Stimulated activated CD8-positive, alpha-beta memory T cell treated with anti-CD3 and anti-CD28 coated beads, Interleukin-7, amount 100 ng/mL, for 1 hour (primary cell): ENCODE measurements around the gene GFAP.
"Not testable (repeated sequence)": the region's sequence is repeated elsewhere in the genome, so short reads cannot be mapped to it uniquely, and the experiment has no call there.

Experiments used
- DNase-seq, 2 donors: peaks; one replicate each; pipeline ENCODE4 v3.0.0-alpha.2; 2020; ENCODE audit warnings: low read depth in 2 of 2

GFAP gene

DNA sequence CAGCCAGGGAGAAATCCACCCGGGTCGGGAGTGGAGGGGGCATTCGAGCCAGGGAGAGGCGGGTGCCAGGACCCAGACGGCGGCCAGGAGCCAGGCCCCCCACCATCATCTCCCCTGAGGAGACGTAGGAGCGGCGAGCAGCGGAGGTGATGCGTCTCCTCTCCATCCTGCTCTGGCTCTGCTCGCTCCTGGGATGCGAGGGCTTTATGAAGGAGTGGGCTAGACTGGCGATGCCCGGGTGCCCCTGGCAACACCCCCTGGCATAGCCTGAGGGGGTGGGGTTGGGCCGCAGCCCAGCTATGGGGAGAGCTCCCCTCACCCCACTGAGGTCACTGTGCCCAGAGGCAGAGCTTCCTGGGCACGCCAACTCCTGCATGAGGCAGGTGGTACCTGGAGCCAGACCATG lies at the start of gene GFAP:
Gene GFAP (minus strand): TSS at position 180 of the 406 bp plus-strand sequence. CDS start 14 bp downstream, at position 166.
- no peak for DNase-seq

DNA sequence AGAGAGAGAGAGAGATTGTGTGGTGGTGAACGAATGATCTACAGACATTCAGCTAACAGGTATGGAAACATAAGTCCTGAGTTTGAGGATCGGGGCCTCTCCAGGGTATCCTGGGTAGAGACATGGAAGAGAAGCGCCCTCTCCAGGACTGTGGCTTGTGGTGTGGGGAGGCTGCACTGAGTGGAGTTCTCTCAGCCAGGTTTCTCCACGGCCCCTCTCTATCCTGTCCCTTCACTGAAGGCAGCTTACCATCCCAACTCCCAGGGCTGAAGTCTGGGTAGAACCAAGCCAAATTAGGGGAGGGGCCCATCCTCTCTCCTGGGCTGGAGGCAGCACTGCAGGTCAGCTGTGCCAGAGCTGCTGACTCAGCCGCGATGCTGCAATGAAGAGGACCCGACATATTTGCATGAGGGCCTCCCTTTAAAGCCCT lies 46.6 kb upstream of the GFAP start:
- DNase-seq: no peak

DNA sequence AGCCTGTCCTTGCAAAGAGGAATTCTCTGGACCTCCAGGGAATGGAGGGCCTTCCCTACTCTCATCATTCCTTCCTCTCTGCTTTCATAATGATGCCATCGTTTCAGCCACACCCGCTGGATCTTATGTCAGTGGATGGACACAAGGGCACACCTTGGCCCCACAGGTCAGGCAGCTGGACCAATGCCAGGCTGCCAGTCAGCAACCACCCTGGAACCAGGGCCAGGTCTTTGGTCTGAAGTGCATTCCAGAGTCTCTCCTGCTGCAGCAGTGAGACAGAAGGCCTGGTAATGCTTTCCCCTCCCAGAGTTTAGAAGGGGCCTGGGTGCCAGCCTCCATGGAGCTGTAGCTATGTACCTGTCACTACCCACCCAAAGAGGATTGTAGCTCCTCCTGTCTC lies 45.4 kb upstream of the GFAP start:
- DNase-seq: no peak

DNA sequence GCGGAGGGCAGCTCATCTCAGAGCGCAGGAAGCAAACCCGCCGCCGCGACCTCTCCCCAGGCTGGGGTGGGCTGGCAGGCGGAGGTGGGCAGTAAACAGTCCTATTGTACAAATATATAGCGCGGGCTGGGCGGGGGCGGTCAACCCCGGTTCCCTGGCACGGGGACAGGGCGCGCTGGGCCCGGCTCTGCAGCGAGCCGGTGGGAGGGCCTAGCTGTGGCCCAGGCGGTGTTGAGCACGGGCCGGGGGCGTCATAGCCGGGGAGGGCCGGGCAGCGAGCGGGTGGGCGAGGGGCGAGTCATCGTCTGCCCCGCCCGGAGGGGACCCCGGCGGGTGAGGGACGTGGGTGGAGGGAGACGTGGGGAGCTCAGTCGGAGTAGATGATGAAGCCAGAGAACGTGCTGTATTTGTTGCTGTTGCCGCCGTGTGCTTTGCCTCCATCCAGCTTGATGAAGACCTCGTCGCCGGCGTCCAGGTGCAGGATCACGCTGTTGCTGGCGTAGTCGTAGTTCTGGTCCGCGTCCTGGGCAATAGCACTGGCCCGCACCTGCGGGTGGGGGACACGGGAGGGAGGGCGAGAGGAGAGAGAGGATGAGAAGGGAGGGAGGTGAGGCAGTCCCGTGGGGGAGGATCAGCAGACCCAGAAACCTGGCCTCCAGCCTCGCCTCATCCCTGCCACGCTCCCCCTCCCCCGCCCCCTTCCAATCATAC lies 44.7 kb upstream of the GFAP start:
- DNase-seq: no peak

DNA sequence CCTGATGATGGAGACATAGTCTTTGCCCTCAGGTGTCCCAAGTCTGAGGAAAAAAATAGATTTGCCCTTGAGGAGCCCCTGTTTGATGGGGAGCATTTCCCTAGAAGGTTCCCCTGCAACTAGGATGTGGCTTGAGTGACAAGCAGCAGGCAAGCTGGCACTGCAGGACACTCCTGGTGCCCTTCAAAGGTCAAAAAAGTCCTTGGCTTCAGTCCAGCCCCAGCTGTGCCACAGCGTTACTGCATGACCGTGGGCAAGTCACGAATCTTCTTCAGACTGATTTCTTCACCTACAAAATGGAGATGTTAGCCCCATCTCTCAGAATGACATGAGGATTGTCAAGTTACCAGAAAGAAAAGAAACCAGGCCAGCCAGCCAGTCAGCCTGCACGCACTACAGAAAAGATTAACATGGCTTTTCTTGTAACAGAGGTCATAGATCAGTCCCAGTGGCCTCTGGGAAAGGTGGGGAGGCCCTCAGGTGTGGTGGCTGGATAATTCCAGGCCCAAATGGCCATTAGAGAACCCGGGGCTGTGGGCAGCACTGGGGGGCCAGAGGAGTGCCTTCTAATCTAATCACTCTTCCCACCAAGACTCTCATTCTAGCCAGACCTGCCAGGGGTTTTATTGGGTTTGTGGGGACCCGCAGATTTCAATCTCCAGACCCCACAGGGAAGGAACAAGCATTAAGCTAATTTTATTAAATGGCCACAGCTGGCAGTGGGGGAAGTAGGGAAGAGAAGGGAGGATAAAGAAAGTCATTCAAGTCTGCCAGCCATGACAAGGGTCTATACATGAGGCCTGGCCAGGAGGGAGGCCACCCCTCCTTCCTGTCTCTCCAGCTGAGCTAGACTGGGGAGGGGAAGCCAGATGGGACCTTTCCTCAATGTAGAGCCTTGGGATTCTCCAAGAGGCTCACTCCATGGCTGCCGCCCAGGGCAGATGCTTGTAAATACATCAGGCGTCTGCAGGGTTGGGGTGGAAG lies 42.0 kb upstream of the GFAP start:
- DNase-seq: no peak

DNA sequence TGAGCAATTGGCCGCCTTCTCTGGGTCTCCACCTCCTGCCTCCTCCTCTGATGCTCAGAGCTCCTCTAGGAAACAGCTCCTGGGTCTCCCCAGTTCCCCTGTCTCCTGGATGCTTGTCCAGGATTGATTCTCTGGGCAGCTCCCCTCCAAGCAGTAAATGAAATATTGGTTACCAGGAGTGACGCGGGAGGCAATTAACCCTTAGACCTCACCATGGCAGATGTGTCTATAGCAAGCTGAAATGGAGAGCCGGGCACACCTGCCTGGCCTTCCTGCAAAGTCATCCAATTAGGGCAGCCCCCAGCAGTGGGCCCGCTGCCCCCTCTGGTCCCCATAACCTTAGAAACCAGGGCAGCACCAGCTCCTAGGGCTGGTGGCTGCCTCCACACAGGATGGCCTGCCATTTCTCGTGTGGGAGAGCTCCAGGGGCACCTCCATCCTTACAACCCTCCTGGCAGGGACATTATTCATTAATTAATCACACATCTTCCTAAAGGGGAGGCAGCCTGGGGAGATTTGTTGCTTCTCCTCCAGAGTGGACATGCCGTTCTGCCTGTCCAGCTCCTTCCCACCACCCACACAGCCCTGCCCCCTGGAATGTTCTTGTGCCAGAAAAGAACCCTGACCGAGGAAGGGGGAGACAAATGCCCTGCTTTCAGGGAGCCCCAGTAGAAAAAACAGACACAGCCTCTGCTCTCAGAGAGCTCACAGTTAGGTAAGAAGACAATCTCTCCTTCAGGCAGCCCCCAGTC lies 40.5 kb upstream of the GFAP start:
- DNase-seq: no peak

DNA sequence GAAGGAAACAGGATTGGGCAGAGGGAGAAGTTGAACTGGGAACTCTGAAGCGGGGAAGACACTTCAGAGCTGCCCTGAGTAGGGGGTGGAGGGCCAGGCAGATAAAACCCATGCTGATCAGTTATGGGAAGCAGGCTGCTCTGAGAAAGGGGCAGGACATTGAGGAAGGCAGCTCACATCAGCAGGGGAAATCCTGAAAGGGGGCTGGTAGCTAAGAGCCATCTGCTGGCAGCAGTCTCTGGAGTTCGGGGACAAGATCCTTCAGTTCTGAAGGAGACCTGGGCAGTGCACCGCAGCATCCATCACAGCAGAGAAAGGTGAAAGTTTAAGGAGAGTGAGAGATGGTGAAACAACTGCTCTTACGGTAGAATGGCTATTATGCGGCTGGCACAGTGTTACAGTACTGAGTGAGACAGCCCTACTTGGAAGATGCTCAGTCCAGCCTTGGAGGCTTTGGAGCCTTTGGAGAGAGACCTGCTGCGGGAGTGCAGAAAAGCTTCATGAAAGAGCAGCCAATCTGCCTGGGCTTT lies 37.7 kb upstream of the GFAP start:
- no peak for DNase-seq

DNA sequence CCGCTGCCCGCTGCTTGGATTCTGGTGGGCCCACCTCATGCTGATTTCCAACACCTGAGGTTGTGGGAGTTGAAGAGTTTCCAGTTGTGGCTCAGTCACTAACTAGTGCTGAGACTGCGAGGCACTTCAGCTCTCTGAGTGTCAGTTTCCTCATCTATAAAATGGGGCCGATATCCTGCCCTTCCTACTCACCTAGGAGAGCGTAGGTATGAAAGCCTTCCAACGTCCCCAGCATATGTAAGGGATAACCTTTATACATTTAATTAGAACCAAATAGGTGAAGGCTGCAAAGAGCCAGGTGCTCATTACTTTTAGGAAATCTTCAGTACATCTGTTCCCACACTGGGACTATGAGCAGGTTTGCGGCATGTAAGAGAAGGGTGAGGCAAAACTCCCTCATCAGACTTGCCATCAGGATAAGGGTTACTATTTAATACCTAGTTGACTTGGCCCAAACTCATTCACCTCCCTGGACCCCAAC lies 33.1 kb upstream of the GFAP start:
- DNase-seq: no peak

DNA sequence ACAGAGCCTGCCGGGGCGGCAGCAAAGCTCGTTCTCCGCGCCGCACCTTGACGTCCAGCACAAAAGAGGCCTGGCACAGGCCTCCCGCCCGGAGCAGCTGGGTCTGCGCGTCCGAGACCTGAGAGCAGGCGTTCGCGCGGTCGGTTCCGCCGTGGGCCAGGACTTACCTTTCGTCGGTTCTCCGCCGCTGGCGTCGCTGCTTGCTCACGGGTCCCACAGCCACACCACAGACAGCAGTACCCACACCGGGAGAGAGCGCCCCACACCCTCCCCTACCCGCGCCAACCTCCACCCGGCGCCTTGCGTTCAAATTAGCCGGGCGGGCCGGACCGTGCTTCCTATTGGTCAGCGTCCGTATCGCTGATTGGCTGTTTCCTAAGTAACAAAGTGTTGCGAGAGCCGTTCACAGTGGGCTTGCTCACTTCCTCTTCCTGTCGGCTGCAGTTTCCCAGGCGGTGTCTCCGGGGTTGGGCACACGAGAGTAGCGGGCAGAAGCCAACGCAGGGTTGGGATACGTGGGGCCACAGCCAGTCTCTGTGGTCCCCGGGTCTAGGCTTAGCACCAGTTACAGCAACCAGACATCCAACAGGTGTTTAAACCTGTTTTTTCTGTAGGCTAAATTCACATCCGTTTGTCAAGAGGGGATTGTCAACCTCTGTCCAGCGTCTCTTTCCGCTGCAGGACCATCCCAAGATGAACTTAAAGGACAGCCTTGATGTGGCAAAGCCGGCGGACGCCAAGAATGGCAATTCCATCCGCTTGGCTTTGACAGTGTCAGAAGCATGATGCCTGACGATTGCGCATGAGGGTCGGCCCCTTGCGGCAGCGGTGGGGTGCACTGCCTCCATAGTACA lies 32.4 kb upstream of the GFAP start, which contains the start of gene KIF18B:
Gene KIF18B (minus strand): TSS at position 313 of the 854 bp plus-strand sequence. CDS start 11,429 bp downstream, outside the sequence.
- DNase-seq: peak; percentile 70 to 76

DNA sequence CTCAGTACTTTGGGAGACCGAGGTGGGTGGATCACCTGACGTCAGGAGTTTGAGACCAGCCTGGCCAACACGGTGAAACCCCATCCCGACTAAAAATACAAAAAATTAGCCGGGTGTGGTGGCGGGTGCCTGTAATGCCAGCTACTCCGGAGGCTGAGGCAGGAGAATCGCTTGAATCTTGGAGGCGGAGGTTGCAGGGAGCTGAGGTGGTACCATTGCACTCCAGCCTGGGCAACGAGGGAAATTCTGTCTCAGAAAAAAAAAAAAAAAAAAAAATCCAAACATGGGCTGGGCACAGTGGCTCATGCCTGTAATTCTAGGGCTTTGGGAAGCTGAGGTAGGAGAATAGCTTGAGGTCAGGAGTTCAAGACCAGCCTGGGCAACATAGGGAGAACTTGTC lies 30.4 kb upstream of the GFAP start:
- not testable (repeated sequence) for DNase-seq

DNA sequence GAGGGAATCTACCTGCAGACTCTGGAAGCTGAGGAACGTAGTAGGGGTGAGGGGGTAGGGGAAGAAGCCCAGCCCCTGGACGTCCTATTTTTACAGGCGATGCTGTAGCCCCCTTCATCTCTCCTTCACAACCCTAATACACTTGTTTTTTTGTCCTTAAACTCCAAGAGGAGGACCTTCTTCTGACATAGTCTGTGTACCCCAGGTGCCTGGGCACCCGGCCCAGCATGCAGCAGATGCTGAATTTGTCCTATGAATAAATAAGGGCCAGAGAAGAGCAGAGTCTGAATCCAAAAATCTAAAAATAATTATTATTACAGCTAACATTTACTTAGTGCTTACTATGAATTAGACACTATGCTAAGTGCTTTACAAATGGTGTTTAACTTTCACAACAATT lies 27.2 kb upstream of the GFAP start:
- no peak for DNase-seq

DNA sequence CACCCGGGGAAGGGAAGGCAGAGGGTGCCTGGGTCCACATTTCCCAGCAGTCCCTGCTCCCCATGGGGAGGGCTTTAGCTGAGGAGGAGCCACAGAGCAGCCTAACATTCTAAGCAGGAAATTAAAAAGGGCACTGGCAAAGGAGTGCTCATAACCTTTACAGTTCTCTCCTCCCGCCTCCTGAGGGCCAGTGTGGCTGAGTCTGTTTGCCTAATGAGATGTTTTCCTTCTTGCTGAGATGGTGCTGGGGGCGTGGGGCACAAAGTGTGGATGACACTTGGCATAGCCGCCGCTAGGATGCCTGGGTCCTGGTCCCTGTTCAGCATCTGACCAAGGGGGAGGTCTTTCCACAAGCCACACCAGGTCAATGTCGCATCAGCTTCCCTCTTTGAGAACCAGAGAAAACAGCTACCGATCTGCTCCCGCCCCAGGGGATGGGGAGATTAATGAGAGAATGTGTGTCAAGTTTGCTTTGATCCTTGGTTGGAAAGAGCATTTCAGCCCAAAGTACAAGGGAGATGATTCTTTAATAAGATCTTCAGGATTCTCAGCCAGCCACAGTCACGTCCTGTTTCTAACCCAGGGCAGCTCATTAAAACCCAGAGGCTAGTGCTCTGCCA lies 26.5 kb upstream of the GFAP start:
- DNase-seq: no peak

DNA sequence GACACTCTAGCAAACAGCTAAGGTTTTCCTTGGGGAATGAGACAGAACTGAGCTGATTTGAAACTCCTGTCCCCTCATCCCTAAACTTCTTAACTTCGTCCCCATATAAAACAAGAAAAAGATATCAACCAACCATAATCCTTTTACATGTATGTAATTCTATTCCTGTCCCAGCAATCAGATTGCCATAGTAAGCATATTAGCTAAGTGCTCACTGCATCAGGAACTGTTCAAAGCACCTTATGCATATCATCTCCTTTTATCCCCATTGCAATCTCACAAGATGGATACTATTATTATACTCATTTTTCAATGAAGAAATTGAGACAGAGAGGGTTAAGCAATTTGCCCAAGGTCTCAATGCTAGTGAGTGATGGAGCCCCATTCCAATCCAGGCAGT lies 25.5 kb upstream of the GFAP start:
- no peak for DNase-seq

DNA sequence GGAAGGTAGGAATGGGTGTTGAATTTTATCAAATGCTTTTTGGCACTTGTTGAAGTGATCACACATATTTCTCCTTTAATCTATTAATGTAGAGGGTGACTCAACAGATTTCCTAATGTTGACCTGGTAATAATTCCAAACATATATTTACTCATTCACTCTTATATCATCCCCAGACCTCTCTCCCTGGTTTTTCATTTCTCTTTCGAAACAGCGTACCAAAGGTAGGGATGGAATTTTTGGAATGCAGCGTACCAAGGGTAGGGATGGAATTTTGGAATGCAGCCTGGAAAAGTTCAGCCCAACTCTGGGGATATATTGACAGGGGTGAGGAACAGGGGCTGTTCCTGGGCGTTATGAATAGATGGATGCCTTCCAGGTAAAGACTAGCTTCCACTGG lies 25.0 kb upstream of the GFAP start:
- no peak for DNase-seq

DNA sequence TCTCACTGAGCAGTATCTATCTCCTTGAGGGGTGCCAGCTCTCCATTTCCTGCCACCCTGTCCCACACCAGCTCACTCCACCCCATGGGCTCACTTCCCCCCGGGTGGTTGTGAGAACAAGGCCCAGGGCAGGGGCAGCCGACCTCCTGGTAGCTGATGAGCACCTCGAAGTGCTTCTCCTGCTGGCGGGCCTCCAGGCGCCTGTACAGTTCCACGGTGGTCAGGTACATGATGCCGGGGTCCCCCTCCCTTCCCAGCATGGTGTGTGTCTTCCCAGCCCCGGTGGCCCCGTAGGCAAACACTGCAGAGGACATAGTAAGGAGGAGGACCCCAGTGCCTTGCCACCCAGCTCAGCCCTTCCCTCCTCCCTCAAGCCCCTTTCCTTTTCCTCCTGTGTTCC lies 19.8 kb upstream of the GFAP start:
- no peak for DNase-seq

DNA sequence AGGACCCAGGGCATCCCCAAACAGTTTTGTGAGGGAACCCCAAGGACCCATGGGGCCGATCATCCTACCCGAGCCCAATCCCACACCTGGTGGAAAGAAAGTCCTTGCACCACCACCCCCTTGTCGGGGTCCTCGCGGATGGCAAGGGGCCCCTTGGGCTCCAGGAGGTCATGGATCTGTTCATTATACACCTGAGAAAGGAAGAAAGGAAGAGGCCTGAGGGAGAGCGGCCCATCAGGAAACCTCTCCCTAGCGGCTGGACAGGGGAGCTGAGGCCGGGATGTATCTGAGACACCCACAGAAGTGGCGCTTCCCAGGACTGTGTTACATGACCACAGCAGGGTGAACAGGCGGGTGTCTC lies 19.4 kb upstream of the GFAP start:
- DNase-seq: no peak

DNA sequence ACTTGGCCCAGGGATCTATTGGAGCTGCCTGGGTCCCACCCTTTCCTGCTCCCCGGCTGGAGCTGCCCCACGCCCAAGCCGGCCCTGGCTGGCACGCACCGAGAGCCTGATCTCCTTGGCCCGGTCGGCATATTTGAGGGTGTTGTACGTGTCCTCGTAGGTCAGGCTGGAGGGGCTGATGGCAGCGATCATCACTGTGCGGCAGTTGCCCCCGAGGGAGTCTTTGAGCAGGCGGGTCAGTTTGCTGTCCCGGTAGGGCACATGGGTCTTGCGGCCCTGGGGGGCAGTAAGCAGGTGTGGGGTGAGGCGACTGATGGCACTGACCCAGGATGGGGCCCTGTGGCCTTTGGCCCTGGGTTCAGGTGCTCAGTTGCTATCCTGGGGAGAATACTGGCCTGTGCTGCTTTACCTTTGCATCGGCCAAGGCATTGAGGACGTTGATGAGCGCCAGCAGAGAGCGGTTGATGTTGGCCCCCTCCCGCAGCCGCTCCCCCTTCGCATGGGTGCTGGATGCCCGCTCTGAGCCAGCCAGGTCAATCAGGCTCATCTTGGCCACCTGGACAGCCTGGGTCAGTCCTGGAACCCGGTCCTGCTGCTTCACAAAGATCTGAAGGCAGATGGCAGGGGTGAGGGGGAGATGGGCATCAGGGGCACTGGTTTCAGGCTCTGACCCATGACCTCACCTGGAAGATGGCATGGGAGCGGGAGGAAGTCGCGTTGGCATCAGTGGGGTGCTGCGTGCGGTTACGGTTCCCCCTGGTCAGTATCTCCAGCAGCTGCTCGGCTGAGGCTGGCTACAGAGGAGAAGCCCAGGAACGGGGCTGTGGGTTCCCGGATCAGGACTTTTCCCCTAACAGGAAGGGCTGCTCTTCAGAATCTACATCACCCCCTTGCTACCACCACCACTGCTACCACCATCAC lies 18.8 kb upstream of the GFAP start:
- DNase-seq: no peak

DNA sequence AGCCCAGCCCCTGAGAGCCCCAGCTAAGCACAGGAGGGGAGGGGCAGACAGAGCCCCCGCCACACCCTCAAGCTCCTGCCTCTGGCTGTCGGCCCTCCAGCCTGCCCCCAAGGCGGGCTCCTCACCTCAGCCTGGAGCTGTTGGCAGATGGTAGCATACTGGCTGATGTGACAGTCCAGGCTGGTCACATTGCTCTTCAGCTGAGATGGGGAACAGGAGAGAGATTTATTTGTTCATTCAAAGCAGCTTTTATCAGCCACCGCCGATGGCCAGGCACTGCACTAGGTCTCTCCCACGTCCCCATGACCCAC lies 17.4 kb upstream of the GFAP start:
- DNase-seq: no peak

DNA sequence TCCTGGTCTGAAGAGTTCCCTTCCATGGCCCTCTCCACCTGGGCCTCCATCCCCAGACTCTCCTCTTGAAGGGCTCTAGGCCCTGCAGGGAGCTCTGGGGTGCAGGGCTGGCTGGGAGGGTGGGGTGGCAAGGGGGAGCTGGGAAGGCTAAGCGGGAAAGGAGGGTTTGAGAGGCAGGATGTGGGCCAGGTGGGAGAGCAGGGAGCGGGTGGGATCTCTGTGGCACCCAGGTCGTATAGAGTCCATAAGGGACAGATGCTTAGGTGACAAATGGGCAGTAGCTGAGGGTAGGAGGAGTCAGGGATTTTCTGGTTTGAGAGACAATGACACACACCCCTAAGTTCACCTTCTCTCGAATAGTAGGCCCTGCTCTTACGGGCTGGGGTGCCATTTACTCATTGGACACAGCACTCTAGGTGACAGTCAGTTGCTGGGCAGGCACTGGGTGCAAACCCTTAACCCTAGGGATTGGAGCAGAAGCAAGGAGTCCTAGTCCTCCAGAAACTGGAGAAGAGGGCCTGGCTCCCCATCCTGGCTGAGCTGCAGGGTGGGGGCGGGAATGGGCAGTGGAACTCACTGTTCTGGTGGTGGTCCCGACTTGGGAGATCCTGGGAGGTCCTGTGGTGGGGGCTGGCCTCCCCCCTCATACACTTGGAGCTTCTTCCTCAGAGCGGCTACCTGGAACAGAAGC lies 16.9 kb upstream of the GFAP start:
- no peak for DNase-seq
